Calu3 (cell line): ENCODE data around the gene LIMS1. TPM values are rescaled to one million over a fixed set of nuclear protein-coding genes. Genes with fewer than 3 reads are reported as not detected.

Experiments
- BruUV-seq: library from RNA; stranded (reverse); fragments of 400-500 nt; replicated peaks from 2 replicates; lab custom pipeline; 2021; lab: Mats Ljungman, UMichigan
- CTCF ChIA-PET: fragments of 300-600 bp; sonication (Branson Sonifier 250); formaldehyde crosslinking; loops from one replicate; lab custom pipeline; 2022; ENCODE audit warnings: antibody characterized with exemption; lab: Charles Lee
- DNase-seq: peaks from one replicate; pipeline ENCODE4 v3.0.0; 2022
- H3K27ac Mint-ChIP-seq: one replicate; pipeline ENCODE4 v1.8.0; 2022; ENCODE audit warnings: mixed read lengths; ENCODE audit not compliant: unreplicated experiment
- H3K27me3 Mint-ChIP-seq: one replicate; pipeline ENCODE4 v1.8.0; 2022; ENCODE audit warnings: mixed read lengths; ENCODE audit not compliant: unreplicated experiment
- H3K36me3 Mint-ChIP-seq: one replicate; pipeline ENCODE4 v1.8.0; 2022; ENCODE audit warnings: mild to moderate bottlenecking, moderate library complexity, mixed read lengths; ENCODE audit not compliant: insufficient read depth, unreplicated experiment
- H3K4me1 Mint-ChIP-seq: one replicate; pipeline ENCODE4 v1.8.0; 2022; ENCODE audit warnings: mild to moderate bottlenecking, low read depth, mixed read lengths; ENCODE audit not compliant: unreplicated experiment
- H3K4me3 Mint-ChIP-seq: one replicate; pipeline ENCODE4 v1.8.0; 2022; ENCODE audit warnings: mild to moderate bottlenecking, low read depth, moderate library complexity, mixed read lengths; ENCODE audit not compliant: unreplicated experiment
- H3K9me3 Mint-ChIP-seq: one replicate; pipeline ENCODE4 v1.8.0; 2022; ENCODE audit warnings: low read depth, mixed read lengths; ENCODE audit not compliant: unreplicated experiment
- CTCF ChIP-seq: fragments of 200-600 bp; IDR thresholded peaks from one replicate; pipeline ENCODE4 v1.8.0; 2022; ENCODE audit warnings: antibody characterized with exemption; ENCODE audit not compliant: unreplicated experiment
- intact Hi-C: fragments of 100-400 bp; cut with micrococcal nuclease; formaldehyde crosslinking; loops from one replicate; pipeline ENCODE4 v1.10.0; 2022; ENCODE audit not compliant: unreplicated experiment
- total RNA-seq: library from RNA; stranded (reverse); gene quantifications from 2 replicates; pipeline ENCODE4 v1.2.3, GENCODE V29; 2022

The LIMS1 gene
- total RNA-seq, 1 experiment from 2014 or later = 51.5 TPM

GRCh38 chr2:108536911-108537310 lies 2.6 kb downstream of the LIMS1 start:
- CTCF ChIA-PET = no interaction called here

GRCh38 chr2:108538000-108538625 lies 3.8 kb downstream of the LIMS1 start:
- no peak for TF ChIP-seq CTCF
- peaks cover 22% of the 10 kb centered on the region for H3K36me3 Mint-ChIP-seq
- no peak overlapping the region for H3K4me3 Mint-ChIP-seq
- no peaks in the 10 kb centered on the region for H3K27me3 Mint-ChIP-seq
- CTCF ChIA-PET = interaction anchor here (1.2 kb wide), 1 partner anchor 98 kb away, joined by 3 read pairs; no protein-coding TSS in a partner anchor
- H3K27ac Mint-ChIP-seq = no peak overlapping the region
- peaks cover 30% of the 10 kb centered on the region for H3K4me1 Mint-ChIP-seq
- no TSS peak for BruUV-seq
- no peak for DNase-seq
- intact Hi-C loops = loop anchor here (5.0 kb wide), 1 partner anchor 44 kb away; no protein-coding TSS in a partner anchor
- H3K9me3 Mint-ChIP-seq = no peaks in the 10 kb centered on the region

More at GRCh38 chr2:108536911-108537310, 2.6 kb downstream of the LIMS1 start:
- no peak for TF ChIP-seq CTCF
- peaks cover 35% of the 10 kb centered on the region for H3K4me1 Mint-ChIP-seq
- no peaks in the 10 kb centered on the region for H3K9me3 Mint-ChIP-seq
- H3K27ac Mint-ChIP-seq = no peak overlapping the region
- H3K27me3 Mint-ChIP-seq = no peaks in the 10 kb centered on the region
- intact Hi-C loops = loop anchor here (5.0 kb wide), 1 partner anchor 45 kb away; no protein-coding TSS in a partner anchor
- no TSS peak for BruUV-seq
- H3K36me3 Mint-ChIP-seq = peaks cover 26% of the 10 kb centered on the region
- no peak for DNase-seq
- H3K4me3 Mint-ChIP-seq = no peak overlapping the region

- Mint-ChIP-seq H3K9me3 (no peaks in the 10 kb centered on the region), H3K36me3 (no peaks in the 10 kb centered on the region), H3K4me3 (no peak overlapping the region), H3K4me1 (peaks cover 21% of the 10 kb centered on the region), H3K27me3 (no peaks in the 10 kb centered on the region), H3K27ac (no peak overlapping the region)
- no peak for DNase-seq
- intact Hi-C loops = no loop called here
- BruUV-seq = no TSS peak
- CTCF ChIA-PET = interaction anchor here (0.9 kb wide), 1 partner anchor 178 kb away, joined by 7 read pairs; no protein-coding TSS in a partner anchor
- no peak for TF ChIP-seq CTCF
These were observed 7.2 kb downstream of the LIMS1 start for GRCh38 chr2:108541451-108541850.

- no peak overlapping the region for H3K27ac Mint-ChIP-seq
These were observed 7.8 kb downstream of the LIMS1 start for GRCh38 chr2:108542071-108542470.

More at GRCh38 chr2:108542071-108542470, 7.8 kb downstream of the LIMS1 start:
- H3K36me3 Mint-ChIP-seq = no peaks in the 10 kb centered on the region
- TF ChIP-seq CTCF = no peak
- peaks cover 15% of the 10 kb centered on the region for H3K4me1 Mint-ChIP-seq
- H3K4me3 Mint-ChIP-seq = no peak overlapping the region
- BruUV-seq = no TSS peak
- no peak for DNase-seq
- H3K9me3 Mint-ChIP-seq = no peaks in the 10 kb centered on the region
- intact Hi-C loops = no loop called here
- no peaks in the 10 kb centered on the region for H3K27me3 Mint-ChIP-seq
- CTCF ChIA-PET = interaction anchor here (0.9 kb wide), 1 partner anchor 179 kb away, joined by 7 read pairs; no protein-coding TSS in a partner anchor
